Left lung (tissue), 10 donors: ENCODE measurements around the gene SRRM3. TPM values are rescaled to one million over a fixed set of nuclear protein-coding genes. Genes with fewer than 3 reads are reported as not detected.

ENCODE experiments used
- ATAC-seq: fragments of 200-7000 bp; cut with Tn5 transposase; one replicate; pipeline ENCODE4 v1.9.1; 2020; ENCODE audit warnings: moderate library complexity
- DNase-seq, 4 donors: peaks; one replicate each; pipeline ENCODE4 v3.0.0-alpha.2; 2013 to 2020
- H3K27ac ChIP-seq, 2 donors: fragments of 200-600 bp; sonication (generic) in 1 of 2; one replicate each; pipeline versions ENCODE4 v1.5.0 to v1.8.0; 2020 to 2021
- H3K27me3 ChIP-seq, 2 donors: fragments of 200-600 bp; sonication (generic) in 1 of 2; one replicate each; pipeline versions ENCODE4 v1.5.0 to v1.8.0; 2020 to 2021
- H3K36me3 ChIP-seq, 2 donors: fragments of 200-600 bp; sonication (generic) in 1 of 2; one replicate each; pipeline versions ENCODE4 v1.5.0 to v1.8.0; 2020 to 2021
- H3K4me1 ChIP-seq, 2 donors: fragments of 200-600 bp; one replicate each; pipeline ENCODE4 v1.8.0; 2021
- H3K4me3 ChIP-seq, 2 donors: fragments of 200-600 bp; sonication (generic) in 1 of 2; one replicate each; pipeline versions ENCODE4 v1.5.0 to v1.8.0; 2020 to 2021; ENCODE audit warnings: mild to moderate bottlenecking in 1 of 2
- H3K9me3 ChIP-seq, 2 donors: fragments of 200-600 bp; sonication (generic) in 1 of 2; one replicate each; pipeline versions ENCODE4 v1.5.0 to v1.8.0; 2020 to 2021
- intact Hi-C, 2 donors: fragments of 100-400 bp; cut with DNase I; formaldehyde crosslinking; loops; one replicate each; pipeline versions ENCODE4 v1.11.2 to v1.14.2; 2022
- polyA plus RNA-seq, 6 donors: library from polyadenylated mRNA; unstranded; fragments of 120-200 nt; gene quantifications; one replicate each; pipeline ENCODE4 v1.2.1, GENCODE V29; 2013; ENCODE audit not compliant: insufficient read length in 6 of 6
- total RNA-seq, 2 donors: library from RNA; stranded (reverse); fragmentation: NEBNext Ultra II Directional; extraction: Animal tissue kit (Norgen Biotek cat#: 25700); gene quantifications; one replicate each; pipeline ENCODE4 v1.2.1, GENCODE V29; 2021
- TF ChIP-seq, protein P1 (sequence below), 2 donors: fragments of 200-600 bp; sonication (generic) in 1 of 2; IDR thresholded peaks; one replicate each; pipeline versions ENCODE4 v1.5.0 to v1.8.0; 2021; ENCODE audit warnings: antibody characterized with exemption in 2 of 2
- donor health status: DM: no; HTN: yes; CAD: no.
- donor health status: DM: no; HTN: no; CAD: no.

SRRM3 gene
- total and polyA plus RNA-seq, 8 donors: 0.27 to 2.0 (median 0.67) TPM

DNA sequence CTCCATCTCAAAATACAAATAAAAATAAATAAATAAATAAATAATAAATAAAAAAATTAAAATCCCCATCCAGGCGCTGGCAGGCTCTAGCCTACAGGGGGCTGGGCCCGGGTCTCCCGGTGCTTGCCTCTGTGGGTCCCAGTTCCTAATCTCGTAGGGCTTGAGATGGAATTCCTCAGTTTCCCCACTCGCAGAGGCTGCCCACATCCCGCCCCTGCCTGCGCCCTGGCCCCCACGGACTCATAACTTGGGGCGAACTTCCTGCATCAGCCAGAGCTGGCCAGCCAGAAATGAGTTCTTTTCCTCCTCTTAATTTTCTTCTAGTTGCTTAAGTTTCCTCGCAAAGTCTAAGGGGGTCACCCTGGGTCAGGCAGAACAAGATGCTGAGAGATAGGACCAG, 22.0 kb upstream of the SRRM3 start:
- intact Hi-C loops: loop anchor here in 1 of 2 donors (5.0 to 10.0 kb wide), 3 partner anchors 83 to 135 kb away; no protein-coding TSS in a partner anchor
- H3K4me1 ChIP-seq: peaks cover 0 to 7% of the 10 kb centered on the region in 2 donors
- no peaks in the 10 kb centered on the region for H3K36me3 ChIP-seq
- H3K9me3 ChIP-seq: no peaks in the 10 kb centered on the region
- no peaks in the 10 kb centered on the region for H3K27me3 ChIP-seq
- H3K27ac ChIP-seq: no peak overlapping the region
- TF ChIP-seq, protein P1, sequence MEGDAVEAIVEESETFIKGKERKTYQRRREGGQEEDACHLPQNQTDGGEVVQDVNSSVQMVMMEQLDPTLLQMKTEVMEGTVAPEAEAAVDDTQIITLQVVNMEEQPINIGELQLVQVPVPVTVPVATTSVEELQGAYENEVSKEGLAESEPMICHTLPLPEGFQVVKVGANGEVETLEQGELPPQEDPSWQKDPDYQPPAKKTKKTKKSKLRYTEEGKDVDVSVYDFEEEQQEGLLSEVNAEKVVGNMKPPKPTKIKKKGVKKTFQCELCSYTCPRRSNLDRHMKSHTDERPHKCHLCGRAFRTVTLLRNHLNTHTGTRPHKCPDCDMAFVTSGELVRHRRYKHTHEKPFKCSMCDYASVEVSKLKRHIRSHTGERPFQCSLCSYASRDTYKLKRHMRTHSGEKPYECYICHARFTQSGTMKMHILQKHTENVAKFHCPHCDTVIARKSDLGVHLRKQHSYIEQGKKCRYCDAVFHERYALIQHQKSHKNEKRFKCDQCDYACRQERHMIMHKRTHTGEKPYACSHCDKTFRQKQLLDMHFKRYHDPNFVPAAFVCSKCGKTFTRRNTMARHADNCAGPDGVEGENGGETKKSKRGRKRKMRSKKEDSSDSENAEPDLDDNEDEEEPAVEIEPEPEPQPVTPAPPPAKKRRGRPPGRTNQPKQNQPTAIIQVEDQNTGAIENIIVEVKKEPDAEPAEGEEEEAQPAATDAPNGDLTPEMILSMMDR (IDR thresholded peaks at IDR 0.05): no peak
- H3K4me3 ChIP-seq: no peak overlapping the region
- DNase-seq (no peak), ATAC-seq (no peak)

DNA sequence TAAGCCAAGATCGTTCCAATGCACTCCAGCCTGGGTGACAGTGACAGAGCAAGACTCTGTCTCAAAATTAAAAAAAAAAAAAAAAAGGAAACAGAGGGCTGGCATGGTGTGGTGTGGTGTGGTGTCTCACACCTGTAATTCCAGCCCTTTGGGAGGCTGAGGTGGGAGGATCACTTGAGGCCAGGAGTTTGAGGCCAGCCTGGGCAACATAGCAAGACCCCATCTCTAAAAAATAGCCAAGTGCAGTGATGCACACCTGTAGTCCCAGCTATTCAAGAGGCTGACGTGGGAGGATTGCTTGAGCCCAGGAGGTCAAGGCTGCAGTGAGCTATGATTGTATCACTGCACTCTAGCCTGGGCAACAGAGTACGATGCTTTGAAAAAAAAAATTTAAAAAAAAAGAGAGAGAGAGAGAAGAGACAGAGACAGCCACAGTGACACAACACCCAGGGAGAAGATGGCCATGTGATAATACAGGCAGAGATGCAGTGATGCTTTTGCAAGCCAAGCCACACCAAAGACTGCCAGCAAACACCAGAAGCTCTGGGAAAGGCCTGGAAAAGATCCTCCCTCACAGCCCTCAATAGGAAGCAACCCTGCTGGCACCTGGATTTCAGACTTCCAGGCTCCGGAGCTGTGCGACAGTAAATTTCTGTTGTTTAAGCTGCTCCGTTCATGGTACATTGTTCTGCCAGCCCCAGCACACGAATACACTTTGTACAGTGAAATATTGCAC, 19.3 kb upstream of the SRRM3 start:
- DNase-seq (no peak), ATAC-seq (no peak)
- TF ChIP-seq, protein P1 (IDR thresholded peaks at IDR 0.05): no peak
- Histone ChIP-seq H3K4me1 (peaks cover 0 to 7% of the 10 kb centered on the region in 2 donors), H3K4me3 (no peak overlapping the region), H3K27me3 (no peaks in the 10 kb centered on the region), H3K27ac (no peak overlapping the region), H3K9me3 (no peaks in the 10 kb centered on the region), H3K36me3 (no peaks in the 10 kb centered on the region)
- intact Hi-C loops: loop anchor here in 1 of 2 donors (10.0 kb wide), 1 partner anchor 102 kb away; no protein-coding TSS in a partner anchor

DNA sequence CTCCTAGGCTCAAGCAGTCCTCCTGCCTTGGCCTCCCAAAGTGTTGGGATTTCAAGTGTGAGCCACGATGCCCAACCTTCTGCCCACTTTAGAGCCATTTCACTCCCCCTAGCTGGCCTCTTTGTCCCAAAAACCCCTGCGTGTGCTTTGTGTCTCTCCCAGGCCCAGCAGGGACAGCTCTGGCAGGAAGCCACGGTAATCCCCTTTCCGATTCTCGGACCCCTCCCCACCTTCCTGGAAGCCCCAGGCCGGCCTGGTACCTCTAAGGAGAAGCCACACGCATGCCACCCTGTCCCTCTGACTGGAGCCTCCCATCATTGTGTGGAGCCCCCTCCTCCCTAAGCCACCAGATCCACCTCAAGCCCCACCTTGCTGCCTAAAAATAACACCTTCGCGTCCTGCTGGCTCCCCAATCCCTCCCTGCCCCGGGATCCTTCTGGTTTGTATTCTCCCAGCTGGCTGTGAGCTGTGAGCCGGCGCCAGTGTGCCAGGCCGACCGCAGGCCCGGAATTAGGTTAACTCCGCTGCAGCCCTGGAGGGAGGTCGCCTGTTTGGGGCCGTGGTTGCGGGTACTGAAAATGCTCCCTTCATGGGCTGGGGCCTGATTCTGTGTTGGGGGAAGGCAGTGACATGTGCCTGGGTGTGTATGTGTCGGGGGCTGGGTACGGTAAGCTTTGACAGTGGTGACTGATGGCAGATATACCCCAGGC, 16.4 kb upstream of the SRRM3 start:
- no peaks in the 10 kb centered on the region for H3K27me3 ChIP-seq
- H3K9me3 ChIP-seq: no peaks in the 10 kb centered on the region
- H3K36me3 ChIP-seq: no peaks in the 10 kb centered on the region
- H3K4me3 ChIP-seq: no peak overlapping the region
- no peak overlapping the region for H3K27ac ChIP-seq
- no peak for ATAC-seq
- no peak for DNase-seq
- TF ChIP-seq, protein P1 (IDR thresholded peaks at IDR 0.05): no peak
- intact Hi-C loops: loop anchor here in 1 of 2 donors (10.0 kb wide), 1 partner anchor 99 kb away; no protein-coding TSS in a partner anchor
- no peaks in the 10 kb centered on the region for H3K4me1 ChIP-seq

DNA sequence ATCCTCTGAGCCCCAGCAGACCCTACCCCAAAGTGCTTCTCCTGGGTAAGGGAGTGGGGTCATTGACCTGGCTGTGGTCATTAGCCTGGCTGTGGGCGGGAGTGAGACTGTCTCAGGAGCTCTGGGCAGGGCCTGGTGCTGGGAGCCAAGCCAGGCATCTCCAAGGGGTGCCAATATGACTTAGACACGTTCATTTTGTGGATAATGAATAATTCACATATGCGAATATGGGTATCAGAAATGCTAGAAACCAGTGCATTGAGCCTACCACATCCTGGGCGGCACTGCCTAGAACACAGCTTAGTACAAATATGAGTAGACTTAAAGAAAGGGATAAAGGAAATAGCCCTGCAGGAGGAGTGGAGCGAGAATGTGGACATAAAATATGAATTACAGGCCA, 14.4 kb upstream of the SRRM3 start:
- intact Hi-C loops: loop anchor here in 1 of 2 donors (10.0 kb wide), 1 partner anchor 98 kb away; no protein-coding TSS in a partner anchor
- Histone ChIP-seq H3K9me3 (peaks cover 0 to 5% of the 10 kb centered on the region in 2 donors), H3K27ac (no peak overlapping the region), H3K36me3 (no peaks in the 10 kb centered on the region), H3K4me3 (no peak overlapping the region), H3K4me1 (no peaks in the 10 kb centered on the region), H3K27me3 (no peaks in the 10 kb centered on the region)
- DNase-seq (no peak), ATAC-seq (no peak)
- TF ChIP-seq, protein P1 (IDR thresholded peaks at IDR 0.05): no peak

DNA sequence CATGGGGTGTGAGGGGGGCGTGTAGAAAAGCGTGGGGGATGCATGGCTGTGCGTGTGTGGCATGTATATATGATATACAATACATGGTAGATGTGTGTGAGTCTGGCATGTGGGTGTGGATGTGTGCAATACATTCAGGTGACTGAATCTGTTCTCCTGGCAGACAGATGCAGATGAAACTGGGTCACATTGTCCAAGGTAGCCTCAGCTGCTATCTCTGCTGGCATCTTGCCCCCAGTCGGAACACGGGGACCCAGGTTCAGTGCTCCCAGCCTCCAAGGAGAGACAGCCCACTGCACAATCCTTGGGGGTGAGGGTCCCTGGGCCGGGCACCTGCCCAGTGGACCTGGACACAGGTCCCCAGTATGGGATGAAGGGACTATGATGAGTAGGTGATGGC, 12.4 kb upstream of the SRRM3 start:
- Histone ChIP-seq H3K27ac (no peak overlapping the region), H3K4me3 (no peak overlapping the region), H3K4me1 (no peaks in the 10 kb centered on the region), H3K36me3 (no peaks in the 10 kb centered on the region), H3K9me3 (peaks cover 0 to 5% of the 10 kb centered on the region in 2 donors), H3K27me3 (peaks cover 0 to 7% of the 10 kb centered on the region in 2 donors)
- DNase-seq (no peak), ATAC-seq (no peak)
- intact Hi-C loops: loop anchor here in 1 of 2 donors (10.0 kb wide), 1 partner anchor 96 kb away; no protein-coding TSS in a partner anchor
- TF ChIP-seq, protein P1 (IDR thresholded peaks at IDR 0.05): no peak
